GM12892 (cell line): Measurements from ENCODE around the gene OTOG.

Experiments
- POLR2A ChIP-seq: IDR thresholded peaks from 2 replicates; pipeline ENCODE4 v1.6.1; 2011; ENCODE audit warnings: low read depth, low read length, control low read depth
- POLR2AphosphoS5 ChIP-seq: IDR thresholded peaks from 2 replicates; pipeline ENCODE4 v1.6.1; 2011; ENCODE audit warnings: low read depth, low read length, control low read depth

- TF ChIP-seq POLR2A: no peak
- TF ChIP-seq POLR2AphosphoS5: no peak
Observed at GRCh38 chr11:17604201-17604914, 57.3 kb downstream of the OTOG start.
